ENCODE measurements around the gene SCN10A. TPM values are rescaled to one million over a fixed set of nuclear protein-coding genes. Genes with fewer than 3 reads are reported as not detected.

Gene SCN10A
- total and polyA plus RNA-seq, 3 donors from 2014 or later: 0.19 to 0.53 (median 0.24) TPM

GRCh38 chr3:38800511-38800910 lies 15.5 kb downstream of the SCN10A start:
- Histone ChIP-seq H3K9me3 (no peaks in the 10 kb centered on the region), H3K27ac (no peak overlapping the region), H3K4me1 (no peaks in the 10 kb centered on the region), H3K4me3 (no peak overlapping the region), H3K36me3 (ENCODE audit: low read depth, missing control alignments) (no peaks in the 10 kb centered on the region), H3K27me3 (no peaks in the 10 kb centered on the region)
- TF ChIP-seq POLR2A (IDR thresholded peaks at IDR 0.05) (no peak), CTCF (IDR thresholded peaks at IDR 0.05) (no peak)
- no peak for DNase-seq
- 57 to 88% methylated on average over 1 of the region's 1 CpG for WGBS, 2 donors
- intact Hi-C loops (cut with DNase I; ENCODE audit: low total_unique reads): no loop called here

- TF ChIP-seq POLR2A (IDR thresholded peaks at IDR 0.05) (no peak), CTCF (IDR thresholded peaks at IDR 0.05) (no peak)
- Histone ChIP-seq H3K4me3 (no peak overlapping the region), H3K27ac (no peak overlapping the region), H3K27me3 (no peaks in the 10 kb centered on the region), H3K4me1 (no peaks in the 10 kb centered on the region), H3K9me3 (no peaks in the 10 kb centered on the region), H3K36me3 (ENCODE audit: low read depth, missing control alignments) (no peaks in the 10 kb centered on the region)
- intact Hi-C loops (cut with DNase I; ENCODE audit: low total_unique reads): no loop called here
- 67 to 68% methylated on average over 8 of the region's 8 CpGs for WGBS, 2 donors
- no peak for DNase-seq
Measured at GRCh38 chr3:38793721-38794120, 22.3 kb downstream of the SCN10A start.

- no peak for DNase-seq
- Histone ChIP-seq H3K9me3 (no peaks in the 10 kb centered on the region), H3K27me3 (no peaks in the 10 kb centered on the region), H3K36me3 (ENCODE audit: low read depth, missing control alignments) (no peaks in the 10 kb centered on the region), H3K4me3 (no peak overlapping the region), H3K4me1 (no peaks in the 10 kb centered on the region), H3K27ac (no peak overlapping the region)
- intact Hi-C loops (cut with DNase I; ENCODE audit: low total_unique reads): no loop called here
- WGBS, 2 donors: 80 to 85% methylated on average over 1 of the region's 1 CpG
- no peak for TF ChIP-seq POLR2A (IDR thresholded peaks at IDR 0.05)
- no peak for TF ChIP-seq CTCF (IDR thresholded peaks at IDR 0.05)
Measured at GRCh38 chr3:38792983-38793382, 23.0 kb downstream of the SCN10A start.

- Histone ChIP-seq H3K27ac (no peak overlapping the region), H3K4me1 (no peaks in the 10 kb centered on the region), H3K4me3 (no peak overlapping the region), H3K9me3 (no peaks in the 10 kb centered on the region), H3K27me3 (no peaks in the 10 kb centered on the region), H3K36me3 (ENCODE audit: low read depth, missing control alignments) (no peaks in the 10 kb centered on the region)
- no peak for DNase-seq
- WGBS, 2 donors: 42 to 63% methylated on average over 4 of the region's 4 CpGs
- TF ChIP-seq CTCF (IDR thresholded peaks at IDR 0.05) (no peak), POLR2A (IDR thresholded peaks at IDR 0.05) (no peak)
- intact Hi-C loops (cut with DNase I; ENCODE audit: low total_unique reads): no loop called here
Measured at GRCh38 chr3:38782148-38782547, 33.9 kb downstream of the SCN10A start.

- Histone ChIP-seq H3K27ac (no peak overlapping the region), H3K4me1 (no peaks in the 10 kb centered on the region), H3K9me3 (no peaks in the 10 kb centered on the region), H3K4me3 (no peak overlapping the region), H3K27me3 (no peaks in the 10 kb centered on the region), H3K36me3 (ENCODE audit: low read depth, missing control alignments) (no peaks in the 10 kb centered on the region)
- no peak for TF ChIP-seq POLR2A (IDR thresholded peaks at IDR 0.05)
- no peak for TF ChIP-seq CTCF (IDR thresholded peaks at IDR 0.05)
- intact Hi-C loops (cut with DNase I; ENCODE audit: low total_unique reads): no loop called here
- DNase-seq: no peak
Measured at GRCh38 chr3:38773528-38773927, 42.5 kb downstream of the SCN10A start.
